Measurements from ENCODE around the gene MOCOS. TPM values are rescaled to one million over a fixed set of nuclear protein-coding genes. Genes with fewer than 3 reads are reported as not detected.

The MOCOS gene
- total RNA-seq, 1 donor from 2014 or later, result 2.2 TPM

GRCh38 chr18:36264283-36264682 is 77.0 kb downstream of the MOCOS start:
- peak in 1 of 2 donors; percentile 58 for DNase-seq (ENCODE audit: extremely low spot score in 2 of 2)

GRCh38 chr18:36265015-36265414 is 77.7 kb downstream of the MOCOS start:
- Histone ChIP-seq H3K27ac (no peak overlapping the region), H3K4me3 (no peak overlapping the region), H3K27me3 (no peaks in the 10 kb centered on the region), H3K4me1 (no peaks in the 10 kb centered on the region), H3K9me3 (no peaks in the 10 kb centered on the region), H3K36me3 (no peaks in the 10 kb centered on the region)
- TF ChIP-seq CTCF (IDR thresholded peaks at IDR 0.05), result no peak
- no peak for TF ChIP-seq POLR2A (IDR thresholded peaks at IDR 0.05)
- DNase-seq (ENCODE audit: extremely low spot score in 2 of 2), result peak in 1 of 2 donors; percentile 32
- intact Hi-C loops (cut with DNase I), result loop anchor here (5.0 kb wide), 1 partner anchor 103 kb away; no protein-coding TSS in a partner anchor

More at GRCh38 chr18:36264283-36264682, 77.0 kb downstream of the MOCOS start:
- intact Hi-C loops (cut with DNase I), result no loop called here
- Histone ChIP-seq H3K36me3 (no peaks in the 10 kb centered on the region), H3K27me3 (no peaks in the 10 kb centered on the region), H3K9me3 (no peaks in the 10 kb centered on the region), H3K4me3 (no peak overlapping the region), H3K27ac (no peak overlapping the region), H3K4me1 (no peaks in the 10 kb centered on the region)
- TF ChIP-seq POLR2A (IDR thresholded peaks at IDR 0.05) (no peak), POLR2AphosphoS5 (IDR thresholded peaks at IDR 0.05; ENCODE audit: insufficient read depth in 1 of 2, low read depth in 1 of 2) (no peak), CTCF (IDR thresholded peaks at IDR 0.05) (no peak)

GRCh38 chr18:36269157-36269556 is 81.9 kb downstream of the MOCOS start:
- DNase-seq (ENCODE audit: extremely low spot score in 2 of 2), result no peak
- intact Hi-C loops (cut with DNase I), result loop anchor here (5.0 kb wide), 1 partner anchor 107 kb away; no protein-coding TSS in a partner anchor
- Histone ChIP-seq H3K4me1 (no peaks in the 10 kb centered on the region), H3K36me3 (no peaks in the 10 kb centered on the region), H3K4me3 (no peak overlapping the region), H3K9me3 (no peaks in the 10 kb centered on the region), H3K27ac (no peak overlapping the region), H3K27me3 (no peaks in the 10 kb centered on the region)
- TF ChIP-seq CTCF (IDR thresholded peaks at IDR 0.05) (no peak), POLR2A (IDR thresholded peaks at IDR 0.05) (no peak), POLR2AphosphoS5 (IDR thresholded peaks at IDR 0.05; ENCODE audit: insufficient read depth in 1 of 2, low read depth in 1 of 2) (no peak)

GRCh38 chr18:36271153-36271552 is 83.9 kb downstream of the MOCOS start:
- Histone ChIP-seq H3K4me3 (no peak overlapping the region), H3K27ac (no peak overlapping the region), H3K36me3 (no peaks in the 10 kb centered on the region), H3K9me3 (no peaks in the 10 kb centered on the region), H3K27me3 (no peaks in the 10 kb centered on the region), H3K4me1 (no peaks in the 10 kb centered on the region)
- intact Hi-C loops (cut with DNase I), result no loop called here
- DNase-seq (ENCODE audit: extremely low spot score in 2 of 2), result no peak
- TF ChIP-seq CTCF (IDR thresholded peaks at IDR 0.05) (no peak), POLR2AphosphoS5 (IDR thresholded peaks at IDR 0.05; ENCODE audit: insufficient read depth in 1 of 2, low read depth in 1 of 2) (no peak), POLR2A (IDR thresholded peaks at IDR 0.05) (no peak)

GRCh38 chr18:36273347-36273746 is 86.0 kb downstream of the MOCOS start:
- no peaks in the 10 kb centered on the region for H3K36me3 ChIP-seq
- H3K9me3 ChIP-seq, result no peaks in the 10 kb centered on the region
- no peak overlapping the region for H3K27ac ChIP-seq
- no peaks in the 10 kb centered on the region for H3K4me1 ChIP-seq
- no peak for DNase-seq (ENCODE audit: extremely low spot score in 2 of 2)
- TF ChIP-seq POLR2AphosphoS5 (IDR thresholded peaks at IDR 0.05; ENCODE audit: insufficient read depth in 1 of 2, low read depth in 1 of 2), result no peak
- no peak for TF ChIP-seq POLR2A (IDR thresholded peaks at IDR 0.05)
- no peak overlapping the region for H3K4me3 ChIP-seq
- no peaks in the 10 kb centered on the region for H3K27me3 ChIP-seq
- intact Hi-C loops (cut with DNase I), result no loop called here

Measured in vagina (tissue), 2 donors.